Measurements from ENCODE around the gene NYAP1. TPM values are rescaled to one million over a fixed set of nuclear protein-coding genes. Genes with fewer than 3 reads are reported as not detected.
A peak's percentile ranks its signal among the peaks of the same experiment; 100 is the strongest.

Gene NYAP1
- total RNA-seq, 2 experiments from 2014 or later = 0.32 to 0.38 TPM

DNA sequence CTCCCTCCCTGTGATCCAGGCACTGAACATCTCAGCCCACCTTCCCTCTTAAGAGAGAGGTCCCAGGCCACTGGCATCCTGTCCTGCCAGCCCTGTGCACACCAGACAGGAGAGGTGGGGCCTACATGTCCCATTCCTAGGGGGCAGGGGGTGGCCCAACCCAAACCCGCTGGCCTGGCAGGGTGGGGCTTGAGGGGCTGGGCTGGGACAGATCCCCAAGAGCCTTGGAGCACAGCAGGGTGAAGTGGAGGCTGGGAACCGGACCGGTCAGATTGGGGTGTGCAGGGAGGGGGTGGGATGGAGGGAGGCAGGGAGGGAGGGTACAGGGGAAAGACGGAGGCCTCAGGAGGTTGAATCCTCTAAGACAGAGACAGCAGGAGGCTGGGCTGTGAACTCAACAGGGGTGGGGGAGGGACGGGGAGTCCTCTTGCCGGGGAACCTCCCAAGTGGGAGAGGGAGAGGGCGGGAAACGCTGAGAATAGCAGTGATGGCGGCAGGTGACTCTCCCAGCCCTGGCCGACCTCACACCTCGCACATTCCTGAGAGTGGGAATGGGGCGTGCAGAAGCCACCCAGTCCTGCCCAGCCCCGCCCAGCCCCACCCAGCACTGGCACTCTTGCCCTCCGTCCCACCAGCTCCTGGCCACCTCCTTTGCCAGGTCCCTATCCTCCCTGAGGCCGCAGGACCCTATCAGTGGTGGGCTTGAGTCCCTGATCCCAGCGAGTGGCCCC lies 11.4 kb upstream of the NYAP1 start:
- ChIA-PET POLR2A (no interaction called here), CTCF (interaction anchor here (1.1 to 4.5 kb wide), 3 partner anchors 10 to 92 kb away, joined by 5 to 41 read pairs (median 14); no protein-coding TSS in a partner anchor)
- H3K4me1 Mint-ChIP-seq (ENCODE audit: low read depth) = peaks cover 58% of the 10 kb centered on the region
- DNase-seq (no peak), ATAC-seq (no peak)
- peaks cover 52% of the 10 kb centered on the region for H3K36me3 Mint-ChIP-seq (ENCODE audit: low read depth)
- H3K27me3 Mint-ChIP-seq = no peaks in the 10 kb centered on the region
- H3K4me3 Mint-ChIP-seq = no peak overlapping the region
- H3K27ac Mint-ChIP-seq = peak overlapping the region; percentile 80
- TF ChIP-seq, protein P1, sequence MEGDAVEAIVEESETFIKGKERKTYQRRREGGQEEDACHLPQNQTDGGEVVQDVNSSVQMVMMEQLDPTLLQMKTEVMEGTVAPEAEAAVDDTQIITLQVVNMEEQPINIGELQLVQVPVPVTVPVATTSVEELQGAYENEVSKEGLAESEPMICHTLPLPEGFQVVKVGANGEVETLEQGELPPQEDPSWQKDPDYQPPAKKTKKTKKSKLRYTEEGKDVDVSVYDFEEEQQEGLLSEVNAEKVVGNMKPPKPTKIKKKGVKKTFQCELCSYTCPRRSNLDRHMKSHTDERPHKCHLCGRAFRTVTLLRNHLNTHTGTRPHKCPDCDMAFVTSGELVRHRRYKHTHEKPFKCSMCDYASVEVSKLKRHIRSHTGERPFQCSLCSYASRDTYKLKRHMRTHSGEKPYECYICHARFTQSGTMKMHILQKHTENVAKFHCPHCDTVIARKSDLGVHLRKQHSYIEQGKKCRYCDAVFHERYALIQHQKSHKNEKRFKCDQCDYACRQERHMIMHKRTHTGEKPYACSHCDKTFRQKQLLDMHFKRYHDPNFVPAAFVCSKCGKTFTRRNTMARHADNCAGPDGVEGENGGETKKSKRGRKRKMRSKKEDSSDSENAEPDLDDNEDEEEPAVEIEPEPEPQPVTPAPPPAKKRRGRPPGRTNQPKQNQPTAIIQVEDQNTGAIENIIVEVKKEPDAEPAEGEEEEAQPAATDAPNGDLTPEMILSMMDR (IDR thresholded peaks at IDR 0.05) = no peak
- H3K9me3 Mint-ChIP-seq = no peaks in the 10 kb centered on the region
- intact Hi-C loops (cut with micrococcal nuclease) = loop anchor here (2.0 to 10.0 kb wide), 2 partner anchors 13 to 223 kb away; partner anchors contain the start of gene GIGYF1

DNA sequence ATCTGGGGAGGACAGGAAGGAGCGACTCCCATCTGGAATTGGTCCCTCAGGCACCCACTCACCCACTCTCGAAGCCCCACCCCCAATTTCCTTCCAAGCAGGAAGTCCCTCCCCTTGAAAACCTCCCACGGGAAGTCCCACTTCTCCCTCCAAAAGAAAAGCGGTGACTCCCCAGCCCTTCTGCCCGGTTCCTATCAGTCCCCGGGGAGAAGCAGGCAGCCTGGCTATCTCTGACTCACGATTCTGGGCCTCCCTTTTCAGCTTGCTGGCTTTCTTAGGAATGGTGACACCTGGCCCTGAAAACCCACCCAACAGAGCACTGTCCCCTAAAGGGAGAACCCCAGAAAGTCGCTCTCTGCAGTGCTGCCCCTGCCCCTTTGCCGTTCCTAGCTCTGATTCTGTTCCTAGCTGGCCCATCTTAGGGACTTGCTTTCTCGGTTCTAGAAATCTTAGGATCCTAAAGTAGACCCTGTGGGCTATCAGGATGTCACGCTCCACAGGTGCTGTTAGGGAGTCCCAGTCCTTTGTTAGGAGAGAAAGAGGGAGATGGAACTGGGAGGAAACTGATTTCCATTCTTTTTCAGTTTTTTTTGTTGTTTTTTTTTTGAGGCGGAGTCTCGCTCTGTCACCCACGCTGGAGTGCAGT lies 10.8 kb upstream of the NYAP1 start:
- peaks cover 58% of the 10 kb centered on the region for H3K4me1 Mint-ChIP-seq (ENCODE audit: low read depth)
- H3K9me3 Mint-ChIP-seq = no peaks in the 10 kb centered on the region
- intact Hi-C loops (cut with micrococcal nuclease) = loop anchor here (2.0 to 10.0 kb wide), 2 partner anchors 14 to 222 kb away; partner anchors contain the start of gene GIGYF1
- ATAC-seq (no peak), DNase-seq (no peak)
- no peaks in the 10 kb centered on the region for H3K27me3 Mint-ChIP-seq
- ChIA-PET POLR2A (interaction anchor here (1.0 kb wide), 1 partner anchor 44 kb away, joined by 3 read pairs; the partner anchor contains the start of gene MEPCE), CTCF (interaction anchor here (1.1 to 6.0 kb wide), 3 partner anchors 10 to 91 kb away, joined by 5 to 36 read pairs (median 14); no protein-coding TSS in a partner anchor)
- TF ChIP-seq, protein P1 (IDR thresholded peaks at IDR 0.05) = no peak
- H3K27ac Mint-ChIP-seq = peak overlapping the region; percentile 80
- peaks cover 55% of the 10 kb centered on the region for H3K36me3 Mint-ChIP-seq (ENCODE audit: low read depth)
- H3K4me3 Mint-ChIP-seq = no peak overlapping the region

DNA sequence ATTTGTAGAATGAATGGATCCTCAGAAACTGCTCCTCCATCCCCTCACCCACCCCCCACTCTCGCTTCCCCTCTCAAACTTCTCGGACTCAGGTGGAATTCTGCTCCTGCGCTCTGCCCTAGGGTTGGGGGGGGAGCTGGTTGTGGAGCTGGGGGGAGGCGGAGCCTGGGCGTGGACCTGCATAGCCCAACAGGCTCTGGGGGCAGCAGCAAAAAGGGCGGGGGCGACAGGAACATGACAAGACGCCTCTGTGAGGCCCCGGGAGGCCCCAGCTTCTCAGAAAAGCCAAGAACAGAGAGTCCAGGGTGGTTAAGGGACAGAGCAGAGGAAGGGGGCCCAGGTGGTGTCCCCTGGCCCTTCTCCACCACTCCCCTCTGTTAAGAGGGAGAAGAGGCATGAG lies 8.2 kb upstream of the NYAP1 start:
- Mint-ChIP-seq H3K4me1 (ENCODE audit: low read depth) (peaks cover 52% of the 10 kb centered on the region), H3K9me3 (no peaks in the 10 kb centered on the region), H3K27me3 (no peaks in the 10 kb centered on the region), H3K27ac (peak overlapping the region; percentile 93), H3K36me3 (ENCODE audit: low read depth) (peaks cover 49% of the 10 kb centered on the region), H3K4me3 (peak overlapping the region; percentile 94)
- ATAC-seq = no peak
- intact Hi-C loops (cut with micrococcal nuclease) = loop anchor here (5.0 to 10.0 kb wide), 2 partner anchors 72 to 219 kb away; partner anchors contain the start of gene GIGYF1
- peak; percentile 77 for DNase-seq
- POLR2A ChIA-PET = interaction anchor here (0.6 to 1.0 kb wide), 2 partner anchors 18 to 1531 kb away, joined by 4 to 5 read pairs; no protein-coding TSS in a partner anchor
- CTCF ChIA-PET = interaction anchor here (1.0 to 9.3 kb wide), 6 partner anchors 25 to 215 kb away, joined by 3 to 75 read pairs (median 6); no protein-coding TSS in a partner anchor
- TF ChIP-seq, protein P1 (IDR thresholded peaks at IDR 0.05) = no peak

DNA sequence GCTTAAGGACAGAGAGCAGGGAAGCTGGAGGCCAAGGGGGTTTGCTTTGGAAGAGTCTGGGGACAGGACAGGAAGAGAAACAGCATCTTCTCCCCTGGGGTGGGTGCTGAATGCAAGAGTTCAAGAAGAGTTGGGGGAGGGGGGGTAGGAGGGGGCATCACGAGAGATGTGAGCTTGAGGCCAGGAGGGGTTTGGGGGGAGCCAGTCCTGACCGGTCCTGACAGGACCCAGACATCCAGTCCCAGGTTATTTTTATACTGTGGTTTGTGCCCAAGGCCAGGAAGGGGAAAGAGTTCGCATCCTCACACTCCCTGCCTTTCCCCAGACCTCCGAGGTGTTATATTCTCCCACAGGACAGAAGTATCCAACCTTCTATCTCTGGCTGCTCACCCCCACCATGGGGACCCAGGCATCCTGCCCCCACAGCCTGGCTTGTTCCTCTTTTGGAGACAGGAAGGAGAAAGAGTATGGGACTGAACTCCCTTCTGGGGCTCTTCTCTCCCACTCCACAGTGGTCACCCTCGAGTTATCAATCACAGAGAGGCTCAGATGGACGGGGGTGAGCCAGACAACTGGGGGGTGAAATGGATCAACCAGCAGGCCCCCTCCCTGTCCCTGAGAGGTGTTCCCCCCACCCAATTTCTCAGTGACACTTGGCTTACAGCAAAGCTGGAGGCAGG lies 7.5 kb upstream of the NYAP1 start:
- POLR2A ChIA-PET = interaction anchor here (0.6 to 1.0 kb wide), 2 partner anchors 18 to 1532 kb away, joined by 4 to 5 read pairs; no protein-coding TSS in a partner anchor
- H3K36me3 Mint-ChIP-seq (ENCODE audit: low read depth) = peaks cover 47% of the 10 kb centered on the region

More for the DNA sequence above, 7.5 kb upstream of the NYAP1 start:
- Mint-ChIP-seq H3K27me3 (no peaks in the 10 kb centered on the region), H3K9me3 (no peaks in the 10 kb centered on the region), H3K4me3 (peak overlapping the region; percentile 94), H3K27ac (peak overlapping the region; percentile 93), H3K4me1 (ENCODE audit: low read depth) (peaks cover 49% of the 10 kb centered on the region)
- intact Hi-C loops (cut with micrococcal nuclease) = loop anchor here (5.0 to 10.0 kb wide), 2 partner anchors 71 to 219 kb away; partner anchors contain the start of gene GIGYF1
- DNase-seq (no peak), ATAC-seq (no peak)
- CTCF ChIA-PET = interaction anchor here (1.2 to 9.3 kb wide), 7 partner anchors 21 to 88 kb away, joined by 3 to 75 read pairs (median 7); no protein-coding TSS in a partner anchor
- TF ChIP-seq, protein P1 (IDR thresholded peaks at IDR 0.05) = no peak
